Astrocyte (in vitro differentiated cells and primary cell): Measurements from ENCODE around the gene ADGRD1.

ENCODE experiments used
- CTCF ChIP-seq: IDR thresholded peaks from 2 replicates; pipeline ENCODE4 v1.5.1; 2011; ENCODE audit warnings: low read depth, mild to moderate bottlenecking, inconsistent platforms, low read length, moderate library complexity; ENCODE audit not compliant: insufficient read depth
- EZH2 ChIP-seq: IDR thresholded peaks from 2 replicates; pipeline ENCODE4 v1.6.1; 2012; ENCODE audit warnings: mild to moderate bottlenecking, low read length, inconsistent platforms; ENCODE audit not compliant: insufficient read depth

- no peak for TF ChIP-seq CTCF
- no peak for TF ChIP-seq EZH2
These were observed 213.0 kb downstream of the ADGRD1 start for GRCh38 chr12:131166717-131167116.
